GM04503 (cell line): ENCODE data around the gene MTG1.
"Not testable (repeated sequence)": the region's sequence is repeated elsewhere in the genome, so short reads cannot be mapped to it uniquely, and the experiment has no call there.

Experiments used
- DNase-seq: peaks from one replicate; pipeline ENCODE4 v3.0.0-alpha.2; 2012; ENCODE audit warnings: low read depth

The MTG1 gene

GRCh38 chr10:133424102-133424501, 30.1 kb downstream of the MTG1 start:
- not testable (repeated sequence) for DNase-seq

GRCh38 chr10:133424601-133425000, 30.6 kb downstream of the MTG1 start, which contains the start of gene SPRN:
Gene SPRN, minus strand, starts transcription at chr10:133424625. Its CDS starts 944 bp downstream, at chr10:133423681.
- not testable (repeated sequence) for DNase-seq

GRCh38 chr10:133429571-133429970, 35.6 kb downstream of the MTG1 start:
- DNase-seq = not testable (repeated sequence)

- DNase-seq = not testable (repeated sequence)
These were observed 38.1 kb downstream of the MTG1 start for GRCh38 chr10:133431888-133432613.

GRCh38 chr10:133432789-133433188, 38.8 kb downstream of the MTG1 start:
- DNase-seq = not testable (repeated sequence)

GRCh38 chr10:133438711-133439273, 44.8 kb downstream of the MTG1 start:
- DNase-seq = no peak

GRCh38 chr10:133439517-133440461, 45.8 kb downstream of the MTG1 start:
- no peak for DNase-seq

GRCh38 chr10:133440633-133441285, 46.8 kb downstream of the MTG1 start:
- DNase-seq = no peak

- not testable (repeated sequence) for DNase-seq
These were observed 47.4 kb downstream of the MTG1 start for GRCh38 chr10:133441356-133441755.

- no peak for DNase-seq
These were observed 47.8 kb downstream of the MTG1 start for GRCh38 chr10:133441780-133442179.

GRCh38 chr10:133442191-133442966, 48.4 kb downstream of the MTG1 start:
- DNase-seq = no peak

- no peak for DNase-seq
These were observed 49.3 kb downstream of the MTG1 start for GRCh38 chr10:133442967-133443924.

- DNase-seq = no peak
These were observed 50.6 kb downstream of the MTG1 start for GRCh38 chr10:133444342-133445267.

- no peak for DNase-seq
These were observed 51.3 kb downstream of the MTG1 start for GRCh38 chr10:133445268-133445732.

GRCh38 chr10:133445751-133446708, 52.1 kb downstream of the MTG1 start:
- DNase-seq = no peak

GRCh38 chr10:133446979-133447378, 53.0 kb downstream of the MTG1 start:
- DNase-seq = no peak

GRCh38 chr10:133448120-133448519, 54.2 kb downstream of the MTG1 start:
- no peak for DNase-seq

GRCh38 chr10:133451346-133451745, 57.4 kb downstream of the MTG1 start:
- no peak for DNase-seq
